BE2C (cell line): ENCODE data around the gene PROSER3.

Experiments
- DNase-seq: peaks from one replicate; pipeline ENCODE4 v3.0.0-alpha.2; 2020
- H3K27me3 ChIP-seq: fragments of 250-450 bp; sonication (Bioruptor Pico); 2 replicates; pipeline ENCODE4 v1.5.1; 2020; ENCODE audit warnings: mild to moderate bottlenecking
- H3K36me3 ChIP-seq: fragments of 250-450 bp; sonication (Bioruptor Pico); 2 replicates; pipeline ENCODE4 v1.5.1; 2020; ENCODE audit warnings: mild to moderate bottlenecking
- H3K4me1 ChIP-seq: fragments of 250-450 bp; sonication (Bioruptor Pico); 2 replicates; pipeline ENCODE4 v1.5.1; 2020
- H3K4me3 ChIP-seq: 2 replicates; pipeline ENCODE4 v1.5.1; 2011; ENCODE audit warnings: low read depth, low read length
- H3K9me3 ChIP-seq: fragments of 250-450 bp; sonication (Bioruptor Pico); 2 replicates; pipeline ENCODE4 v1.5.1; 2020
- TF ChIP-seq, protein P1 (sequence below): IDR thresholded peaks from 2 replicates; pipeline ENCODE4 v1.5.1; 2012; ENCODE audit warnings: mild to moderate bottlenecking, low read depth, low read length

PROSER3 gene

GRCh38 chr19:35736913-35737886, 20.8 kb upstream of the PROSER3 start:
- no peak for DNase-seq
- H3K4me1 ChIP-seq: no peaks in the 10 kb centered on the region
- no peaks in the 10 kb centered on the region for H3K27me3 ChIP-seq
- no peaks in the 10 kb centered on the region for H3K9me3 ChIP-seq
- no peak overlapping the region for H3K4me3 ChIP-seq
- TF ChIP-seq, protein P1, sequence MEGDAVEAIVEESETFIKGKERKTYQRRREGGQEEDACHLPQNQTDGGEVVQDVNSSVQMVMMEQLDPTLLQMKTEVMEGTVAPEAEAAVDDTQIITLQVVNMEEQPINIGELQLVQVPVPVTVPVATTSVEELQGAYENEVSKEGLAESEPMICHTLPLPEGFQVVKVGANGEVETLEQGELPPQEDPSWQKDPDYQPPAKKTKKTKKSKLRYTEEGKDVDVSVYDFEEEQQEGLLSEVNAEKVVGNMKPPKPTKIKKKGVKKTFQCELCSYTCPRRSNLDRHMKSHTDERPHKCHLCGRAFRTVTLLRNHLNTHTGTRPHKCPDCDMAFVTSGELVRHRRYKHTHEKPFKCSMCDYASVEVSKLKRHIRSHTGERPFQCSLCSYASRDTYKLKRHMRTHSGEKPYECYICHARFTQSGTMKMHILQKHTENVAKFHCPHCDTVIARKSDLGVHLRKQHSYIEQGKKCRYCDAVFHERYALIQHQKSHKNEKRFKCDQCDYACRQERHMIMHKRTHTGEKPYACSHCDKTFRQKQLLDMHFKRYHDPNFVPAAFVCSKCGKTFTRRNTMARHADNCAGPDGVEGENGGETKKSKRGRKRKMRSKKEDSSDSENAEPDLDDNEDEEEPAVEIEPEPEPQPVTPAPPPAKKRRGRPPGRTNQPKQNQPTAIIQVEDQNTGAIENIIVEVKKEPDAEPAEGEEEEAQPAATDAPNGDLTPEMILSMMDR: peak; percentile 28
- H3K36me3 ChIP-seq: peaks cover 53% of the 10 kb centered on the region

- no peak overlapping the region for H3K4me3 ChIP-seq
- H3K9me3 ChIP-seq: no peaks in the 10 kb centered on the region
- peaks cover 45% of the 10 kb centered on the region for H3K36me3 ChIP-seq
- no peak for DNase-seq
- no peaks in the 10 kb centered on the region for H3K4me1 ChIP-seq
- TF ChIP-seq, protein P1: no peak
- H3K27me3 ChIP-seq: no peaks in the 10 kb centered on the region
Measured at GRCh38 chr19:35738021-35738886, 19.7 kb upstream of the PROSER3 start.

DNA sequence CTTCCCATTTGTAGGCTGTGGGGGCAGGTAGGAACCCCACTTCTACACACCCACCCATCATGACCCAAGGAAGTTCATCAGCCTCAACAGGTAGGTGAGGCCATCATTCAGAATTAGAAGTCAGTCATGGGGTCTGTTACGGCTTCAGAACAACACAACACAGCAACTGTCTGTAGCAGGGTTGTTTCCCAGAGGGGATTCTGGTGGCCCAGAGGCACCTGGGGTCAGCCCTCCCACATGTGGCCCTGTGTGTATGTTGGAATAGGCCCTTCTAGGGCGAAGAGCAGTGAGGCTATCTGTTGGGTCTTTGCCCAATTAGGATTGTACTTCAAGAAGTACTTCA, 19.1 kb upstream of the PROSER3 start:
- Histone ChIP-seq H3K9me3 (no peaks in the 10 kb centered on the region), H3K4me1 (no peaks in the 10 kb centered on the region), H3K36me3 (peaks cover 40% of the 10 kb centered on the region), H3K27me3 (no peaks in the 10 kb centered on the region), H3K4me3 (no peak overlapping the region)
- TF ChIP-seq, protein P1: no peak
- DNase-seq: no peak

DNA sequence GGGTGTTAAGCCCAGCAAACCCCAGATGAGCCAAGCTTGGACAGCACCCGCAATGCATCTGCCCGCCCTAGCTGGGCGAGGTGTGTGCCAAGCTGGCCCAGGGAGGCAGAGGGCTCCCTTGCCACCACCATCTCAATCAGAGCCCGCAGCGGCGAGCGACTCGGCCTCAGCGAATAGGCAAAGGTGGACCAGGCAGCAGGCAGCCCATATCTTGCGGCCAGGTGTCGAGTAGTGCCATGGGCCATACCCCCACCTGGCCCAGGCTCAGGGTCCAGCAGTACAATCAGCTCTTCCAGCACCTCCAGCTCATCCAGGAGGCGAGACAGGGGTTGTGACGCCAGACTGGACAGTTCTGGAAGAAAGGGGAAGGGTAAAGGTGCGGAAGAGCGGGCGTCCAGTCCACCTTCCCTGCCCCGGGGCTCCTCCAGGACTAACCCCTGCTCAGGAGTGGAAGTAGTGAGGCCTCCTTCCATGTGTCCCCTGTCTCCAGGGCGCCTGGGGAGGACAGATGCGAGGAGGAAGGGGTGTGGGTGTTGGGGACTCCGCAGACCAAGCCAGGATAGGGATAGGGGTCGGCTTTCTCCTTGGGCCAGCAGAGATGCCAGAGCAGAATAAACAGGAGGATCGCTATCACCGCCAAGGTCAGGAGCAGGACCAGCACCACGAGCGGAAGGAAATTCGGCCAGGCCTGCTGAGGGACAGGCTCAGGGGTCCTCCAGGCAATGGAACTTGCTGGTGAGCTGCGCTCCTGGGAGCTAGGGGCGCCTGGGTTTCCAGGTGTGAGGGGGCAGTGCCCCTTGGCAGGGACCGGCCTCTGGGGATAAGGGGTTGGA, 18.5 kb upstream of the PROSER3 start:
- peaks cover 3% of the 10 kb centered on the region; the same call in 1 of the 2 replicates for H3K4me1 ChIP-seq
- DNase-seq: no peak
- H3K36me3 ChIP-seq: peaks cover 33% of the 10 kb centered on the region
- no peaks in the 10 kb centered on the region for H3K27me3 ChIP-seq
- peak overlapping the region; percentile 80 for H3K4me3 ChIP-seq
- TF ChIP-seq, protein P1: no peak
- H3K9me3 ChIP-seq: no peaks in the 10 kb centered on the region

DNA sequence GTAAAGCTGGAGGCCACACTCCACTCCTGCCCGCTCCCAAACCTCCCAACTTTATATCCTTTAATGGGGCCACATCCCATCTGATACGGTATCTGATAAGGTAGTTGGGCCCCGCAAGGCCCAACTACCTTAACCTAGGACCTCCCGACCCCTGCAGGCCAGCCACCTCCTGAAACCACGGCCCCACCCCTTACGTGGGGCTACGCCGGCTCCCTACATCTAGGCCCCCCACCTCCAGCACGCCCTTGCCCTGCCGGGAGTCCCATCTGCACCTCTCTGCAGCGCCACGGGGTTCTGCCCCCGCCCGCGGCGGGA, 17.9 kb upstream of the PROSER3 start:
- H3K4me1 ChIP-seq: peaks cover 3% of the 10 kb centered on the region; the same call in 1 of the 2 replicates

More for the DNA sequence above, 17.9 kb upstream of the PROSER3 start:
- no peak for DNase-seq
- H3K27me3 ChIP-seq: no peaks in the 10 kb centered on the region
- TF ChIP-seq, protein P1: no peak
- no peaks in the 10 kb centered on the region for H3K9me3 ChIP-seq
- H3K4me3 ChIP-seq: peak overlapping the region; percentile 80
- peaks cover 29% of the 10 kb centered on the region for H3K36me3 ChIP-seq
